HuH-7 (cell line): Measurements from ENCODE around the gene PDE9A.
"Not testable (repeated sequence)": the region's sequence is repeated elsewhere in the genome, so short reads cannot be mapped to it uniquely, and the experiment has no call there.

ENCODE experiments used
- DNase-seq: peaks from one replicate; pipeline ENCODE4 v3.0.0; 2011; ENCODE audit warnings: low spot score

Gene PDE9A

GRCh38 chr21:42708107-42708506 is 54.7 kb downstream of the PDE9A start:
- DNase-seq: no peak

GRCh38 chr21:42708916-42709315 is 55.5 kb downstream of the PDE9A start:
- not testable (repeated sequence) for DNase-seq

GRCh38 chr21:42711667-42712066 is 58.2 kb downstream of the PDE9A start:
- DNase-seq: peak; percentile 61

GRCh38 chr21:42715427-42715826 is 62.0 kb downstream of the PDE9A start:
- DNase-seq: not testable (repeated sequence)

- no peak for DNase-seq
These were observed 62.7 kb downstream of the PDE9A start for GRCh38 chr21:42716074-42716473.

GRCh38 chr21:42720484-42720883 is 67.1 kb downstream of the PDE9A start:
- not testable (repeated sequence) for DNase-seq

- DNase-seq: peak; percentile 32
These were observed 68.0 kb downstream of the PDE9A start for GRCh38 chr21:42721341-42721824.

- DNase-seq: no peak
These were observed 68.7 kb downstream of the PDE9A start for GRCh38 chr21:42722153-42722552.

GRCh38 chr21:42722808-42723473 is 69.5 kb downstream of the PDE9A start:
- no peak for DNase-seq

GRCh38 chr21:42724226-42724920 is 71.0 kb downstream of the PDE9A start:
- DNase-seq: peak; percentile 64

GRCh38 chr21:42725416-42725930 is 72.1 kb downstream of the PDE9A start:
- no peak for DNase-seq

GRCh38 chr21:42731264-42732032 is 78.0 kb downstream of the PDE9A start:
- DNase-seq: no peak

GRCh38 chr21:42732033-42732410 is 78.6 kb downstream of the PDE9A start:
- no peak for DNase-seq

- DNase-seq: no peak
These were observed 79.7 kb downstream of the PDE9A start for GRCh38 chr21:42733037-42733627.

- DNase-seq: no peak
These were observed 80.5 kb downstream of the PDE9A start for GRCh38 chr21:42733874-42734273.

- peak; percentile 80 for DNase-seq
These were observed 81.0 kb downstream of the PDE9A start for GRCh38 chr21:42734323-42734971.

GRCh38 chr21:42735061-42735460 is 81.6 kb downstream of the PDE9A start:
- DNase-seq: no peak

- no peak for DNase-seq
These were observed 82.5 kb downstream of the PDE9A start for GRCh38 chr21:42735944-42736343.

- DNase-seq: no peak
These were observed 83.4 kb downstream of the PDE9A start for GRCh38 chr21:42736646-42737350.

- DNase-seq: peak; percentile 61
These were observed 84.7 kb downstream of the PDE9A start for GRCh38 chr21:42737951-42738590.
